MG63 (cell line): ENCODE results near the gene KBTBD4. TPM values are rescaled to one million over a fixed set of nuclear protein-coding genes. Genes with fewer than 3 reads are reported as not detected.

ENCODE experiments used
- DNase-seq: peaks from one replicate; pipeline ENCODE4 v3.0.0-alpha.2; 2020
- H3K27me3 ChIP-seq: fragments of 250-450 bp; sonication (Bioruptor Pico); 2 replicates; pipeline ENCODE4 v1.5.1; 2020; ENCODE audit warnings: mild to moderate bottlenecking, moderate library complexity
- H3K36me3 ChIP-seq: fragments of 250-450 bp; sonication (Bioruptor Pico); 2 replicates; pipeline ENCODE4 v1.5.1; 2020; ENCODE audit warnings: mild to moderate bottlenecking, moderate library complexity
- H3K4me3 ChIP-seq: fragments of 250-450 bp; sonication (Bioruptor Pico); 2 replicates; pipeline ENCODE4 v1.5.1; 2020; ENCODE audit warnings: mild to moderate bottlenecking, moderate library complexity
- H3K9me3 ChIP-seq: fragments of 250-450 bp; sonication (Bioruptor Pico); 2 replicates; pipeline ENCODE4 v1.5.1; 2020; ENCODE audit warnings: mild to moderate bottlenecking, moderate library complexity
- total RNA-seq: library from RNA; depleted of rRNA; stranded (reverse); fragments of >200 nt; shearing (Covaris generic); gene quantifications from 2 replicates; pipeline ENCODE4 v1.2.3, GENCODE V29; 2014; ENCODE audit warnings: low replicate concordance; rRNA removed

The KBTBD4 gene
- 30.9 and 37.1 TPM in 2 replicates for total RNA-seq

DNA sequence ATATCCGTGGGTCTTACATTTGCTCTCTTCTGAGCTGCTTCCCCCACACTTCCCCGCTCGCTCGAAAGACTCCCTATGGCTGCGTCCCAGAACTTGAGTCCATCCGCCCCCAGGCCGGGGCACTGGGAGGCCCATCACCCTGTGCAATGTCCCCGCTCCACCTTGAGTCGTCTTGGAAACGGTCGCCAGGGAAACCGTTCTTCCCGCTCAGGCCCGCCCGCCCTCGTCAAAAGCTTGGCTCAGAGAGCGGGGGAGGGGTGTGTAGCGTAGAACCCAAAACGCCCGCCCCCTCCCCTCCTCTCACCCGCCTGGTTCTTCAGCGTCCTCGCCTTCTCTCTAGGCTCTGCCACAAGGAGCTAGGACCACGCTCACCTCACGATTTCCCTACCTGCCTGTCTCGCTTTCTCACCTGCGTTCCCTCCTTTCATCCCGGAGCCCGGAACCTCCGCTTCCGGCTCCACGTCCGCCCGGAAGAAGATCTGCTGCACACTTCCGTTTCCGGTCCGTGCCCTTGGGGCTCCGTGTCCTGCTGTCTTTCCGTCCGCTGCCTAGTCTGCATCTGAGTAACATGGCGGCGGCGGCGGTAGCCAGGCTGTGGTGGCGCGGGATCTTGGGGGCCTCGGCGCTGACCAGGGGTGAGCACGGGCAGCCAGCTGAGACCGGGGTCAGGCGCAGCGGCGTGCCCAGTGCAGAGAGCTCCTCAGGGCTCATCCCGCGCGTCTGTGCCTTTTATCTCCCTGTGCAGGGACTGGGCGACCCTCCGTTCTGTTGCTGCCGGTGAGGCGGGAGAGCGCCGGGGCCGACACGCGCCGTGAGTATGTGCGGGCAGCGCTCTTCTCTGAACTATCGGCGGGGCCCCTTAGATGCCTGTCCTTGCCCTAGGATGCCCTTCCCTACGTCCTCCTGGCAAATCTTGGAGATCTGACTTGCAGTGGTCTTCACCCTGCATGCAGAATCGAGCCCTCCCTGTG is at the start of gene KBTBD4, which contains the start of gene NDUFS3:
TSS of gene KBTBD4 (minus strand) at position 447 of the 971 bp plus-strand sequence. CDS start at position 428, 19 bp downstream.
TSS of gene NDUFS3 (plus strand) at position 551 of the 971 bp plus-strand sequence. CDS start at position 569, 18 bp downstream.
- peaks cover 68% of the 10 kb centered on the region for H3K36me3 ChIP-seq
- H3K9me3 ChIP-seq: no peaks in the 10 kb centered on the region
- peak within 1 kb of the TSS; percentile 71 for H3K4me3 ChIP-seq
- H3K27me3 ChIP-seq: no peaks in the 10 kb centered on the region
- peak; percentile 85 for DNase-seq

GRCh38 chr11:47628026-47628425 is 49.3 kb upstream of the KBTBD4 start:
- H3K9me3 ChIP-seq: no peaks in the 10 kb centered on the region
- no peak for DNase-seq
- H3K36me3 ChIP-seq: peaks cover 63% of the 10 kb centered on the region
- no peak overlapping the region for H3K4me3 ChIP-seq
- no peaks in the 10 kb centered on the region for H3K27me3 ChIP-seq

DNA sequence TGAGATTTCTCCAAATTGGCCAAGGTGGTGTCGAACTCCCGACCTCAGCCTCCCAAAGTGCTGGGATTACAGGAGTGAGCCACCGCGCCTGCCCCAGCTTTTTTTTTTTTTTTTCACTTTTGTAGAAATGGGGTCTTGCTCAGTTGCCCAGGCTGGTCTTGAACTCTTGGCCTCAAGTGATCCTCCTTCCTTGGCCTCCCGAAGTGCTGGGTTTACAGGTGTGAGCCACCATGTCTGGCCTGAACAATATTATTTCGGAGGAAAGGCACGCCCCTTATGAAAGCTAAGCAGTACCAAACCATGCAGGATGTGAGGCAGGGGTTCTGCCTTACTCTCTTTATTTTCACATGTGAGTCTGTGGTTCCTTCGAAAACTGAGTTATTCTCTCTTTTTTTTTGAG is 47.5 kb upstream of the KBTBD4 start:
- Histone ChIP-seq H3K4me3 (no peak overlapping the region), H3K27me3 (no peaks in the 10 kb centered on the region), H3K36me3 (peaks cover 60% of the 10 kb centered on the region), H3K9me3 (no peaks in the 10 kb centered on the region)
- no peak for DNase-seq

DNA sequence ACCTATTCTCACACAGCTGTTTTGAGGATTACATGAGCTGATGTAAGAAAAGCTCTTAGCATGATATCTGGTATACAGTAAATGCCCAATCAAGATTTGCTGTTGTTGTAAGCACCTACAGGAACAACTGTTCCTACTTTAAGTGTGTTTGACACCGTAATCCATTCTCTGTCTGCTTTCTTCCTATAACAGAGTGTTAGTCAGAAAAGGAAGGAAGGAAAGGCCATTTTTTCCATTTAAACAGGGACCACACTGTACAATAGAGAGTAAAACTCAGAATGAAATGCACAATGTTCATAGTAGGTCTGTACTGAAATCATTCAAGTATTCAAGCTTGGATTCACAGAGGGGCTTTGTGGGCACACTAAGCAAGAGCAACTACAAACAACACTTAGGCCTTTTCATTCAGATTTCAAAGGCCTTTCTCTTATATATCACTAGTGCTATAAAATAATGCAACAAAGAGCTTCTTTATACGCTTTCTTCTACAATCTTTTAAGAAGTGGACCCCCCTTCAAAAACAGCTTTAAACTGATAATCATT is 42.1 kb upstream of the KBTBD4 start:
- Histone ChIP-seq H3K36me3 (peaks cover 60% of the 10 kb centered on the region), H3K4me3 (no peak overlapping the region), H3K27me3 (no peaks in the 10 kb centered on the region), H3K9me3 (no peaks in the 10 kb centered on the region)
- no peak for DNase-seq

DNA sequence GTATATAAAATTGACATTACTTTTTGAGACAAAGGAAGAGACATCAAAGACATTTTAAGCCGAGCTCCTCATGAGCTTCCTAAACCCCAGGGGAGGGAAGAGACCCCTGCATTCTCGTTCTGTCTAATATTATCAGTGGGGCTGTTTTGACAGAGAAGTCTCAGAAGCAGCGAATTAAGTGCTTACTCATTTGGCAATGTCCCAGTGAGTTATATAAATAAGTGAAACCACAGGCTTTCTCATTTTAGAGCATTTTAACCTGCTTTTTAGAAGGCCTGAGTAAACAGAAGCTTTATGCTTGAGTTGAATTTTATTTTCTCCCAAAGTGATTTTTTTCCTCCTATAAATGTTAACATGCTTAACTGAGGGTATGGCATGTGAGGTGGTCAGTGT is 38.6 kb upstream of the KBTBD4 start:
- Histone ChIP-seq H3K27me3 (no peaks in the 10 kb centered on the region), H3K36me3 (peaks cover 45% of the 10 kb centered on the region), H3K4me3 (no peak overlapping the region), H3K9me3 (no peaks in the 10 kb centered on the region)
- DNase-seq: no peak

DNA sequence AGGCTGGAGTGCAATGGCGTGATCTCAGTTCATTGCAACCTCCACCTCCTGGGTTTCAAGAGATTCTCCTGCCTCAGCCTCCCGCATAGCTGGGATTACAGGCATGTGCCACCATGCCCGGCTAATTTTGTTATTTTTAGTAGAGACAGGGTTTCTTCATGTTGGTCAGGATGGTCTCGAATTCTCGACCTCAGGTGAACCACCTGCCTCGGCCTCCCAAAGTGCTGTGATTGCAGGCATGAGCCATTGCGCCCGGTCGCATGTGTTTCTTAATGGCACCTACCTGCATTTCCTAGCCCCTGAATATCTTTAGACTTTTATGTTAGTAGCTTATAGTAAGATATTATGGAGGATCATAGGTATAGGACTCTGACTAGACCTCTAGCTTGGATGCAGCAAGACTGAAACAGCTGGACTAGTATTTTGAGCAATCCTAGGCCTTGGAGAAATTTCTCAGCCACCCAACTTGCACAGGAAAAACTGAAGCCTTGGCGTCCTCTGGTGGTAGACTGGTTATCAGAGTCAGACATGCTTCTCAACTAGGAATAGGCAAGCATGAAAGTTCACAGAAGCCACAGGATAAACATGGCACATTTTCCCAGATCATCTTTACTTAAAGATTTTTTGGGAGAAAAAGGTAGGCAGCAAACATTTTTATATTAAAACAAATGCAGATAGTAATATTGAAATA is 38.1 kb upstream of the KBTBD4 start:
- H3K36me3 ChIP-seq: peaks cover 41% of the 10 kb centered on the region
- H3K4me3 ChIP-seq: no peak overlapping the region
- no peaks in the 10 kb centered on the region for H3K27me3 ChIP-seq
- DNase-seq: peak; percentile 39
- H3K9me3 ChIP-seq: no peaks in the 10 kb centered on the region

GRCh38 chr11:47615249-47615648 is 36.5 kb upstream of the KBTBD4 start:
- Histone ChIP-seq H3K27me3 (no peaks in the 10 kb centered on the region), H3K4me3 (no peak overlapping the region), H3K36me3 (peaks cover 35% of the 10 kb centered on the region), H3K9me3 (no peaks in the 10 kb centered on the region)
- no peak for DNase-seq

- H3K4me3 ChIP-seq: no peak overlapping the region
- no peak for DNase-seq
- peaks cover 4% of the 10 kb centered on the region; the same call in 1 of the 2 replicates for H3K36me3 ChIP-seq
- H3K9me3 ChIP-seq: no peaks in the 10 kb centered on the region
- H3K27me3 ChIP-seq: no peaks in the 10 kb centered on the region
Measured at GRCh38 chr11:47611348-47611794, 32.6 kb upstream of the KBTBD4 start.

DNA sequence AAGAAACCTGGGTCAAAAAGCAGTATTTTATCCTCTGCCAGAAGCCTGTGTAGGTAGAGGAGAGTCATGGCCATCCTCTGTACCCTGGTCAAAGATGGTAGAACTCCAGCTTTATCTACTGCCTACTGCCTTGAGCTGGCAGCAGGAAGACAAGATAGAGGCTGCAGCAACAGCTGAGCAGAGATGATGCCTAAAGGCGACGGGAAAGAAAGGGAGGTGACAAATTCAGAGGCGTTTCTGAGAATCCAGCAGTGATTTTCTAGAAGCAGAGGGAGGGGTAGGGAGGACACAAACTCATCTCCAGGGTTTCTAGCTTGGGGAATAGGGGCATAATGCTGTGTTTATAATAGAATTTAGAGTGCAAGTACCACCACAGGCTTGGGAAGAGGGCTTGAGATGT is 30.9 kb upstream of the KBTBD4 start:
- H3K4me3 ChIP-seq: no peak overlapping the region
- no peak for DNase-seq
- H3K27me3 ChIP-seq: no peaks in the 10 kb centered on the region
- H3K9me3 ChIP-seq: no peaks in the 10 kb centered on the region
- H3K36me3 ChIP-seq: no peaks in the 10 kb centered on the region

DNA sequence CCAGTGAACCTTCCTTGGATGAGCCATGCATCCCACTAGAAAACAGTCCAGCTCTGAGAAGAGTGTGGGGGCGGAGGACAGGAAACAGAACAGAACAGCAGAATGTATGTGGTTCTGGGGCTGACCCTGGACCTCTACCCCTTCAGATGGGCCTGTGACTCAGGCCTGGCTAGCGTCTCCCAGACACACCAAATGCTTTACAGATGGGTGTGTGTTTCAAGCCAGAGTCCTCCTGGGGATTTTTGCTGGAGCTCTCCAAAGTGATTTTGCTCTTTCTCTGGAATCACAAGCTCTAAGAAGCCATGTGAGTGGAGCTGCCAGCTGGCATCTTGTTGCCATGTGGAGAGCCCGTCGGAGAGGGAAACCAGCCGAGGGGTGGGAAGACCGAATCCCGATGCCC is 28.6 kb upstream of the KBTBD4 start:
- H3K27me3 ChIP-seq: no peaks in the 10 kb centered on the region
- peak; percentile 94 for DNase-seq
- H3K36me3 ChIP-seq: no peaks in the 10 kb centered on the region
- H3K9me3 ChIP-seq: no peaks in the 10 kb centered on the region
- no peak overlapping the region for H3K4me3 ChIP-seq

GRCh38 chr11:47606731-47607130 is 28.0 kb upstream of the KBTBD4 start:
- no peak overlapping the region for H3K4me3 ChIP-seq
- no peak for DNase-seq
- no peaks in the 10 kb centered on the region for H3K36me3 ChIP-seq
- H3K9me3 ChIP-seq: no peaks in the 10 kb centered on the region
- no peaks in the 10 kb centered on the region for H3K27me3 ChIP-seq

DNA sequence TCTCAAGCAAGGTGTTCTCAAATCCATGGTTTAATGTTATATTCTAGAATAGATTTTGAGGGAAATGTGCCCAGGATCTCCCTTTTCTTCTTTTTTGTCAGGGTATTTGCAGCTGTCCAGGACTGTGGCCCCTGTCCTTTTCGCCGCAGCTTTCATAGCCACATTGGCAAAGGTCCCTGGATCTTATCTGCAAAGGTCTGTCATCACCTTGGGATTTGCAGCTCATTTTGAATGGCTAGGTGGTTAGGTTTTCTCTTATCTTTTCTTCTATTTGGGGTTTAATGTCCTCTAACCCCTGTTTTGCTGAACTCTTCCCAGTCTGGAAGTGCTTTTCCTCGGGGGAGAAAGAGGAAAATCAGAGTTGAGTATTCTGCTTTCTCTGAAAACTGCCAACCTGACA is 27.2 kb upstream of the KBTBD4 start:
- H3K9me3 ChIP-seq: no peaks in the 10 kb centered on the region
- no peaks in the 10 kb centered on the region for H3K27me3 ChIP-seq
- no peaks in the 10 kb centered on the region for H3K36me3 ChIP-seq
- DNase-seq: no peak
- H3K4me3 ChIP-seq: no peak overlapping the region

DNA sequence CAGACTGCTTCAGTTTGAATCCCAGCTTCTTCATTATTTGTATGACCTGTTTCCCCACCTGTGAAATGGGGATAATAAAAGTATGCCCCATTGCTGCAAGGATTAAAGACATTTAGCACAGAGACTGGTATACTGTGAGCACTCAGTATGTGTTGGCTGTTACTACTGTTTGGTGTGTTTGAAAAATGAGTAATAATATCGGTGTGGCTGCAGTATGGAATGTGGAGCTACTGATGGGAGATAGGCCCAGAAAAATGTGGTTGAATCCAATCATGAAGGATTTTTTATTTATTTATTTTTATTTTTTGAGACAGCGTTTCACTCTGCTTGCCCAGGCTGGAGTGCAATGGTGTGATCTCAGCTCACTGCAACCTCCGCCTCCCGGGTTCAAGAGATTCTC is 24.5 kb upstream of the KBTBD4 start:
- Histone ChIP-seq H3K36me3 (no peaks in the 10 kb centered on the region), H3K9me3 (no peaks in the 10 kb centered on the region), H3K4me3 (no peak overlapping the region), H3K27me3 (no peaks in the 10 kb centered on the region)
- DNase-seq: no peak

- Histone ChIP-seq H3K4me3 (no peak overlapping the region), H3K9me3 (no peaks in the 10 kb centered on the region), H3K27me3 (no peaks in the 10 kb centered on the region; the same call in 1 of the 2 replicates), H3K36me3 (no peaks in the 10 kb centered on the region)
- DNase-seq: no peak
Measured at GRCh38 chr11:47599902-47600301, 21.1 kb upstream of the KBTBD4 start.

- DNase-seq: no peak
- Histone ChIP-seq H3K27me3 (peaks cover 11% of the 10 kb centered on the region), H3K36me3 (no peaks in the 10 kb centered on the region), H3K4me3 (no peak overlapping the region), H3K9me3 (no peaks in the 10 kb centered on the region)
Measured at GRCh38 chr11:47595967-47596366, 17.2 kb upstream of the KBTBD4 start.

- Histone ChIP-seq H3K4me3 (no peak overlapping the region), H3K36me3 (no peaks in the 10 kb centered on the region), H3K9me3 (no peaks in the 10 kb centered on the region), H3K27me3 (peaks cover 11% of the 10 kb centered on the region)
- DNase-seq: no peak
Measured at GRCh38 chr11:47595029-47595428, 16.3 kb upstream of the KBTBD4 start.
